WTC11 (cell line): ENCODE data around the gene UQCRC2. TPM values are rescaled to one million over a fixed set of nuclear protein-coding genes. Genes with fewer than 3 reads are reported as not detected.

Experiments
- ATAC-seq: fragments of 200-7000 bp; cut with Tn5 transposase; 2 replicates; pipeline ENCODE4 v1.10.0; 2021; ENCODE audit warnings: mild to moderate bottlenecking, moderate library complexity
- CTCF ChIA-PET: fragments of 300-600 bp; sonication (Branson Sonifier 250); formaldehyde crosslinking; loops from one replicate; lab custom pipeline; 2021; ENCODE audit warnings: antibody characterized with exemption; lab: Charles Lee
- POLR2A ChIA-PET: fragments of 350-600 bp; sonication (Branson Sonifier 250); formaldehyde crosslinking; loops from one replicate; lab custom pipeline; 2021; ENCODE audit warnings: antibody characterized with exemption; lab: Charles Lee
- DNase-seq: peaks from one replicate; pipeline ENCODE4 v3.0.0; 2021; ENCODE audit warnings: low spot score
- H3K27ac Mint-ChIP-seq: 2 replicates; pipeline ENCODE4 v1.8.0; 2021; ENCODE audit warnings: mixed read lengths
- H3K27me3 Mint-ChIP-seq: 2 replicates; pipeline ENCODE4 v1.8.0; 2021; ENCODE audit warnings: low read depth, mild to moderate bottlenecking, moderate library complexity, mixed read lengths
- H3K36me3 Mint-ChIP-seq: 2 replicates; pipeline ENCODE4 v1.8.0; 2021; ENCODE audit warnings: mixed read lengths
- H3K4me1 Mint-ChIP-seq: 2 replicates; pipeline ENCODE4 v1.8.0; 2022; ENCODE audit warnings: mixed read lengths
- H3K4me3 Mint-ChIP-seq: 2 replicates; pipeline ENCODE4 v1.8.0; 2021; ENCODE audit warnings: mild to moderate bottlenecking, moderate library complexity, mixed read lengths
- H3K9me3 Mint-ChIP-seq: 2 replicates; pipeline ENCODE4 v1.8.0; 2021; ENCODE audit warnings: mixed read lengths
- ARID4B ChIP-seq: sonication (generic); formaldehyde crosslinking; IDR thresholded peaks from 2 replicates; pipeline ENCODE4 v1.8.0; 2023; ENCODE audit warnings: missing genetic modification reagents, mild to moderate bottlenecking, borderline replicate concordance
- ATF1 ChIP-seq: sonication (generic); formaldehyde crosslinking; IDR thresholded peaks from 2 replicates; pipeline ENCODE4 v1.8.1; 2023; ENCODE audit warnings: mild to moderate bottlenecking, moderate library complexity, missing genetic modification reagents
- ATF6 ChIP-seq: sonication (generic); formaldehyde crosslinking; IDR thresholded peaks from 2 replicates; pipeline ENCODE4 v1.8.1; 2023; ENCODE audit warnings: mild to moderate bottlenecking, missing genetic modification reagents
- CTCF ChIP-seq: fragments of 200-600 bp; IDR thresholded peaks from 2 replicates; pipeline ENCODE4 v1.8.0; 2022; ENCODE audit warnings: antibody characterized with exemption
- E2F1 ChIP-seq: sonication (generic); formaldehyde crosslinking; IDR thresholded peaks from 2 replicates; pipeline ENCODE4 v1.8.0; 2022; ENCODE audit warnings: mild to moderate bottlenecking, missing genetic modification reagents
- EMX1 ChIP-seq: fragments of 250-450 bp; sonication (Bioruptor Pico); IDR thresholded peaks from 2 replicates; pipeline ENCODE4 v1.8.0; 2021; ENCODE audit warnings: mild to moderate bottlenecking
- ETV6 ChIP-seq: sonication (generic); formaldehyde crosslinking; IDR thresholded peaks from 2 replicates; pipeline ENCODE4 v1.8.1; 2022; ENCODE audit warnings: mild to moderate bottlenecking, missing genetic modification reagents
- GABPB1 ChIP-seq: sonication (generic); formaldehyde crosslinking; IDR thresholded peaks from 2 replicates; pipeline ENCODE4 v1.8.1; 2023; ENCODE audit warnings: mild to moderate bottlenecking, missing genetic modification reagents
- IRF1 ChIP-seq: sonication (generic); formaldehyde crosslinking; IDR thresholded peaks from 2 replicates; pipeline ENCODE4 v1.8.0; 2023; ENCODE audit warnings: missing genetic modification reagents
- MYBL2 ChIP-seq: sonication (generic); formaldehyde crosslinking; IDR thresholded peaks from 2 replicates; pipeline ENCODE4 v1.8.1; 2023; ENCODE audit warnings: mild to moderate bottlenecking, moderate library complexity, missing genetic modification reagents
- NR1H2 ChIP-seq: sonication (generic); formaldehyde crosslinking; IDR thresholded peaks from 2 replicates; pipeline ENCODE4 v1.9.0; 2021; ENCODE audit warnings: mild to moderate bottlenecking, moderate library complexity, missing genetic modification reagents
- PREB ChIP-seq: sonication (generic); formaldehyde crosslinking; IDR thresholded peaks from 2 replicates; pipeline ENCODE4 v1.8.1; 2022; ENCODE audit warnings: mild to moderate bottlenecking, missing genetic modification reagents, moderate library complexity, borderline replicate concordance
- PRRX2 ChIP-seq: fragments of 250-450 bp; sonication (Bioruptor Pico); IDR thresholded peaks from 2 replicates; pipeline ENCODE4 v1.8.0; 2021; ENCODE audit warnings: mild to moderate bottlenecking
- RELA ChIP-seq: sonication (generic); formaldehyde crosslinking; IDR thresholded peaks from 2 replicates; pipeline ENCODE4 v1.8.1; 2022; ENCODE audit warnings: missing genetic modification reagents, mild to moderate bottlenecking, borderline replicate concordance
- SMAD3 ChIP-seq: sonication (generic); formaldehyde crosslinking; IDR thresholded peaks from 2 replicates; pipeline ENCODE4 v1.8.0; 2022; ENCODE audit warnings: missing genetic modification reagents, mild to moderate bottlenecking, borderline replicate concordance
- TEAD4 ChIP-seq: sonication (generic); formaldehyde crosslinking; IDR thresholded peaks from 2 replicates; pipeline ENCODE4 v1.8.0; 2022; ENCODE audit warnings: mild to moderate bottlenecking, missing genetic modification reagents
- ZNF232 ChIP-seq: sonication (generic); formaldehyde crosslinking; IDR thresholded peaks from 2 replicates; pipeline ENCODE4 v1.8.0; 2022; ENCODE audit warnings: mild to moderate bottlenecking, missing genetic modification reagents
- ZNF281 ChIP-seq: sonication (generic); formaldehyde crosslinking; IDR thresholded peaks from 2 replicates; pipeline ENCODE4 v1.8.0; 2023; ENCODE audit warnings: mild to moderate bottlenecking, missing genetic modification reagents
- ZNF317 ChIP-seq: sonication (generic); formaldehyde crosslinking; IDR thresholded peaks from 2 replicates; pipeline ENCODE4 v1.8.1; 2023; ENCODE audit warnings: low read depth, mild to moderate bottlenecking, moderate library complexity, missing genetic modification reagents, borderline replicate concordance
- total RNA-seq: library from RNA; stranded (reverse); gene quantifications from 3 replicates; pipeline ENCODE4 v1.2.3, GENCODE V29; 2021

UQCRC2 gene
- total RNA-seq, 1 experiment from 2014 or later = 197 TPM

GRCh38 chr16:21985524-21985923 is 32.4 kb downstream of the UQCRC2 start:
- ChIA-PET POLR2A (no interaction called here), CTCF (interaction anchor here (1.5 kb wide), 1 partner anchor 203 kb away, joined by 3 read pairs; no protein-coding TSS in a partner anchor)
- Mint-ChIP-seq H3K36me3 (peaks cover 36% of the 10 kb centered on the region), H3K9me3 (no peaks in the 10 kb centered on the region), H3K4me1 (peaks cover 5% of the 10 kb centered on the region; the same call in 1 of the 2 replicates), H3K27me3 (no peaks in the 10 kb centered on the region), H3K4me3 (no peak overlapping the region), H3K27ac (no peak overlapping the region; the same call in 1 of the 2 replicates)
- DNase-seq = no peak
- no peak for TF ChIP-seq RELA
- no peak for TF ChIP-seq IRF1
- ATAC-seq = no peak

GRCh38 chr16:21986692-21987246 is 33.6 kb downstream of the UQCRC2 start:
- H3K36me3 Mint-ChIP-seq = peaks cover 28% of the 10 kb centered on the region
- no peaks in the 10 kb centered on the region for H3K9me3 Mint-ChIP-seq
- TF ChIP-seq EMX1 (CRISPR knock-in tag) (no peak), GABPB1 (no peak), ZNF232 (CRISPR knock-in tag) (no peak), ETV6 (CRISPR knock-in tag) (no peak), E2F1 (CRISPR knock-in tag) (no peak), ATF6 (CRISPR knock-in tag) (no peak), PRRX2 (CRISPR knock-in tag) (no peak), SMAD3 (CRISPR knock-in tag) (no peak), MYBL2 (CRISPR knock-in tag) (no peak), RELA (no peak), CTCF (no peak), NR1H2 (CRISPR knock-in tag) (no peak), ZNF281 (no peak), ATF1 (CRISPR knock-in tag) (no peak), ZNF317 (CRISPR knock-in tag) (no peak), ARID4B (no peak), PREB (no peak), TEAD4 (no peak)
- CTCF ChIA-PET = interaction anchor here (0.7 to 1.0 kb wide), 3 partner anchors 14 to 202 kb away, joined by 3 to 4 read pairs (median 3); no protein-coding TSS in a partner anchor
- DNase-seq = no peak
- H3K4me1 Mint-ChIP-seq = peaks cover 5% of the 10 kb centered on the region; the same call in 1 of the 2 replicates
- POLR2A ChIA-PET = no interaction called here
- 0 out of 2 replicates have a peak overlapping the region, but pooled peaks have one; percentile 16 for H3K27ac Mint-ChIP-seq
- ATAC-seq = no peak
- no peaks in the 10 kb centered on the region for H3K27me3 Mint-ChIP-seq
- no peak overlapping the region for H3K4me3 Mint-ChIP-seq
